Activated CD8-positive, alpha-beta memory T cell treated with anti-CD3 and anti-CD28 coated beads, Interleukin-2, amount 50 U/mL, for 48 hours (primary cell): ENCODE measurements around the gene STK35.

Experiments used
- DNase-seq: peaks from one replicate; pipeline ENCODE4 v3.0.0-alpha.2; 2020

The STK35 gene

GRCh38 chr20:2136275-2136674 is 34.6 kb downstream of the STK35 start:
- no peak for DNase-seq

DNA sequence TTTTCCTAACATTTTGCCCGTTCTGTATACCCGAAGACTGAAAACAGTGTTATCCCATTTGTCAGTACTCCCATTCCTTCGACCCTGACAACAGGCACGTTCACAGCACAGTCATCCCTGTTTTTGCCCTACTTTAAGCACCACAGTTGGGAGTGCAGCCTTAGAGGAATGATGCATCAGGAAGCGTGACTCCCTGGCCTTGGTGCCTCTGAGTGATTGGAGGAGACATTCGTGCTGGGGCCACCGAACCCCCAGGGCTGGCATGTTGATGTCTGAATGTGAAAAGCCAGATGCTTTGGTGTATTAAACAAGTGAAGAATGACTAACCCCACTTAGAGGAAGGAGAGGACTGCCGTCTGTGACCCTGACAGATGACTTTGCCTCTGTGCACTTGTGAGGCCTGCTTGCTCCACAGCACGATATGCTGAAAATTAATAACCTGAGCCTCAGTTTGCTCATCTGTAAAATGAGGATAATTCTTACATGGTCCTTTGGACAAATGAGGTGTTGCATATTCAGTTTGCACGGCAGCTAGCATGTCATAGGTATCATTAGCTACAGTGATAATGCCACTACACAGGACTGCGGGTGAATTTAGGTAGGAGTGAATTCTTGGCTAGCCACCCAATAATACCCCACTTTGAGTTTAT is 36.0 kb downstream of the STK35 start:
- no peak for DNase-seq

DNA sequence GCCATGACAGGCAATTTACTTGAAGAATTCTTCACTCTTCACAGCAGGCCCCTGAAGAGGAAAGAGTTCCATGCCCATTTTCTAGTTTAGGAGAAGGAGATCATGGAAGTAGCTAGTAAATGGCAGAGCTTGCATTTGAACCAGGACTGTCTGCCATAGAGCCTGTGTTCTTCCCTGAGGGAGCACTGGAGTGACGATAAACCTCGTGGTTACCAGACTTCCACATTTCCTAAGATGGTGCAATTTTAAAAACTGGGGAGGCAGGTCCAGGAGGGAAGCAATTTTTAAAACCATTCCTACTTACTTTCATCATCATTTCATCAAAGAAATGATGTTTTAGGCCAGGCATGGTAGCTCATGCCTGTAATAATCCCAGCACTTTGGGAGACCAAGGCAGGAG is 36.8 kb downstream of the STK35 start:
- no peak for DNase-seq

DNA sequence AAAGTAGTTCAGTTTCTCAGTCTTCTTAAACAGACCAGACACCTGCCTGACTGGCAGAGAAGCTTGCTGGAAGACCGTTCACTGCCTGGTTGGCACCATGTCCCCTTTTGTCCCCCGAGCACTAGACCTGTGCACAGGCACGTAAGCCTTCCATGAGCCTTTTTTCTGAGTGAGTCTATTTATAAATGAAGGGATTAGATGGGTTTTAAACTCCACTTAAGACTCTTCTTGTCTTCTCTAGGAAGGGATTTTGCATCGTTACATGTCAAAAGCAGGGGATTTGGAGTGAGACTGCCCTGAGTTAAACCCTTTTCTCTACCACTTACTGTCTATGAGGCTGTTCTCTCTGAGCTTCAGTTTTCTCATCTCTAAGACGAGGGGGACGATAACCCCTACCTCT is 37.6 kb downstream of the STK35 start:
- DNase-seq = no peak

DNA sequence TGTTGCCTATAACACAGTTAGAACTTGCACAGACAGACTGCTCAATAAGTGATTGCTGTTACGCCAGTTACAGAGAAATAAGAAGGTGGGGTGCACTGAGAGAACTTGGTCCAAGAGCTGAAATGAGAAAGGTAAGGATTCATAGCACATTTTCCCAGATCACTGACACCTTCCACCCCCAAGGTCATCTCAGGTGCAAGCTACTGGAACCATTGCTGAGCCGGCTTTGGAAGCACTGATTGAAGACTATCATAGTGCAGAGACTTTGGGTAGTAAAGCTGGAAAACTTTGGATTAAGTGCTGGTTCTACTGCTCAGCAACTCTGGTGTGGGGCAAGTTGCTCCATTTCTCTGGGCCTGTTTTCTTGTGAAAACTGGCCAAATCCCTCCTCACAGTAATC is 38.1 kb downstream of the STK35 start:
- DNase-seq = no peak

DNA sequence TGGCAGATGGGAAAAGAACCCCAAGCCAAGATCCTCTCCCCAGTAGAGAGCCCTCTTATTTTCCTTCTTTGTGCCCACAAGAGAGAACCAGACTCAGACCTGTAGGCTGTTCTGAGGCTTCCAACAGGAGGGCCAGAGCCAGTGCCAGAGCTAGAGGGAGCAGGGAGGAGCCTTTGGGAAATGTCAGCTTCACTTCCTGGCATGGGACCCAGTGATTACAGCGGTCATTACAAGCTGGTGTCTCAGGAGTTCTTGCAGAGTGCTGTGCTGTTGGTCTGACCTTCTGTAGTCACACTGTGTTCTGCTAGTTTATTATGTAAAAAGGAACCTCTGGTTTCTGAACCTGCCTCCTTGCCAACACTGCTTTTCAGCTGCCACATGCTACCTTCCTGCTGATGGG is 38.9 kb downstream of the STK35 start:
- no peak for DNase-seq

- DNase-seq = no peak
Observed at GRCh38 chr20:2141600-2142575, 40.3 kb downstream of the STK35 start.

DNA sequence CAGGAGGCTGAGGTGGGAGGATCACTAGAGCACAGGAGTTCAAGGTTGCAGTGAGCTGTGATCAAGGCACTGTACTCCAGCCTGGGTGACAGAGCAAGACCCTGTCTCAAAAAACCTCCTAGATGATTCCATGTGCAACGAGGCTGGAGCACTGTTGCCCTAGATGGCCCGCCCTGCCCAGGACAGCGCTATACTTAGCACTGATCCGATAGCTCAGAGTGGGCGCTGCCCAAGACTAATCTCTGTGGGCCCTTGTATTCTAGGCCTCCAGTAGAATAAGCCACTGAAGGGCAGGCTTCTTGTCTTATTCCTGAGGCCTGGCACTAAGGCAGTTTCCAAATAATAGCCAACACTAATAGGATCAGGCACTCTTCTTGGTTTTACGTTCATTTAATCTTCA is 41.0 kb downstream of the STK35 start:
- no peak for DNase-seq

GRCh38 chr20:2143594-2143993 is 42.0 kb downstream of the STK35 start:
- no peak for DNase-seq

DNA sequence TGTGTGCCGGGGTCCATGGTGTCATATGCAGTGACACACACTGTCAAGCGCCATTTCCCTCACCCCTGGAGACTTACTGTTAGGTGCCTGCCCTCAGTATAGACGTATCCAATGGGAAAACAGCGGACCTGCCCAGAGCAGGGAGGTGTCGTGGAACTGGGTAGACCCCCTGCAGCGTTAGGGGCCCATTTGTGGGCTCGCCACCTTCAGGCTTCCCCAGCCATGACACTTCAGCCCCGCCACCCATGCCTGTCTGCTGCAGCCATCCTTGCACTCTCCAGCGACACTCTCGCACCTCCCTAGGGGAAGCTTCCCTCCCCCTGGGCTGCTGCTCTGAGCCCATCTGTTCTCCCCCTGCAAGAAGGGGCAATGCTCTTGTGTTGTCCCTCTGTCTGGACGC is 43.2 kb downstream of the STK35 start:
- DNase-seq = no peak

DNA sequence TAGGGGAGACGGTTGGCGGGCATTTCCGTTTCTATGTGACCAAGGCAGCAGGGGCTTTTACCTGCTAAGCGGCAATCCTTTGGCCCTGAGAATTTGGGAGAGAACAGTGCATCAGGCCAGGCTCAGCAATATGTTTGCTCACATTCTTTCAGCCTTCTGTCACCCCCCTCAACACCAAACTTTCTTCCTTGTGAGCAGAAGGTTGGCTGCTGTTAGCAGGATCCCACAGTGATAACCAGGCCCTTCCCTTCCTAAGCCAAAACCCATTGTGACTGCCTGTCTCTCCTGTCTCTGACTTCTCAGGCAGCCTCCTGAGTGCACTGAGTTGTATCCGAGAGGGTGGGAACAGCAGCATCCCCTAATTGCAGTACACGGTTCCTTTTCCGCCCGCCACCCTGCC is 43.7 kb downstream of the STK35 start:
- DNase-seq = no peak

- DNase-seq = no peak
Observed at GRCh38 chr20:2146080-2146867, 44.6 kb downstream of the STK35 start.

DNA sequence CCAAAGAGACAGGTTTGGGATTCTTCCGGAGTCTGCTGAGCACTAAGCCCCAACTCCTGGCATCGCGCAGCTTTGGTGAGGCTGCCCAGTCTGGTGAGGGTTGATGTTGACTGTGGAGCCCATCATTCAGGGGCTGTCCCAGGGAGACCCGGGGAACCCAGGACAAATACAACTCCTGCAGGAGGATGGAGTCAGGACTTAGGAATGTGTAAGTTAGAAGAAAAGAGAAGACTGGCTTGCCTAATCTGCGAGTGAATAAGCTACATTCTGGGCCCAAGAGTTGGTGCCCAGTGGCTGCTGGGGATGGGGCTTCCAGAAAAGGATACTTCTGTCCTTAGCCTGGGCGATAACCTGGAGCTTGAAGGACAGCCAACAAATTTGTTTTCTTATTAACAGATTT is 47.9 kb downstream of the STK35 start:
- no peak for DNase-seq

GRCh38 chr20:2150660-2151059 is 49.0 kb downstream of the STK35 start:
- no peak for DNase-seq

DNA sequence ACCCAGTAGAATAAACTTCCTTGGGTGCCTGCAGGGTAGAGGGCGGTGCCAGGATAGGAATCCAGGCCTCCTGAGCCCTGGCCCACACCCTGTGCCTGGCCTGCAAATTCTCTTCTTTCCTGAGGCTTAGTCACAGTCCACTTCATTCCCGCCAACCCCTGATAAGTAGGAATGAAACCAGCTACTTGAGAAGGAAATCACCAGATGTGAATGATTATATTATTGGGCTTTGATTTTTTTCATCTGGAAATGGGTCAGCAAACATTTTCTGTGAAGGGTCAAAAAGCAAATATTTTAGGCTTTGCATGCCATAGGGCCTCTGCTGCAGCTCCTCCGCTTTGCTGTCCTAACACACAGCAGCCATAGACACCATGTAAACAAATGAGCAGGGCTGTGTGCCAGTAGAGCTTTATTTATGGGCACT is 50.2 kb downstream of the STK35 start:
- no peak for DNase-seq

DNA sequence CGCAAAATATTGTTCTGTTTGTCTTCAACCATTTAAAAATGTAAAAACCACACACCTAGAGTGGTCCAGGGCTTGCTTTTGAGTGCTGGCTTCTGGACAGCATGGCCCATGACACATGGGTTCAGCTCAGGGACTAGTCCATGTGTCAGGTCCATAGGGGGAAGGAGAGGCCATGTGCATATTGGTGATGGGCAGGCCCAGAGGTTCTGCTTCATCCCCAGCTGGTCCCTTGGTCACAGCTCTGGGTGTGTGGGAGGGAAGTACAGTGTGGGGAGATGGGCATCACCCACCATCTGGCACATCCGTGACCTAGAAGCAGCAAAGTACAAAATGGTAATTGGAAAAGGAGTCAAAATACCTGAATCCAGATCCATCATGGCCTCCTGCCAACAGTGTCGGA is 50.7 kb downstream of the STK35 start:
- no peak for DNase-seq

DNA sequence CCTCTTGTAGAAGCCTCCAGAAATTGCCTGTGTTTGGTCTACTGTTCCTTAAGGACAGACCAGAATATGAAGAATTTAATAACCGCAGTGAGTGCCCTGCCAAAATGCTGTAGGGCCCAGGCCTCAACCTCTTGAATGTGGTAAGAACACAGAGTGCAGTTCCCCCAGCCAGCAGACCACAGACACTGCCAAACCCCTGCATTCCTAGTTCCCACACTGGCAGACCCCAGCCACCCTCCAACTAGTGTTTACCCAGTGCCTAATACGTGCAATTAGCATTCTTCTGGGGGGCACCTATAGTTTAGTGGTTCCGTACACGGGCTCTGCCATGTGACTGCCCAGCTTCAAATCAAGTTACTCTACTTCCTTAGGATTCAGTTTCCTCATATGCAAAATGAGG is 51.7 kb downstream of the STK35 start:
- DNase-seq = no peak

GRCh38 chr20:2156224-2156623 is 54.6 kb downstream of the STK35 start:
- no peak for DNase-seq

DNA sequence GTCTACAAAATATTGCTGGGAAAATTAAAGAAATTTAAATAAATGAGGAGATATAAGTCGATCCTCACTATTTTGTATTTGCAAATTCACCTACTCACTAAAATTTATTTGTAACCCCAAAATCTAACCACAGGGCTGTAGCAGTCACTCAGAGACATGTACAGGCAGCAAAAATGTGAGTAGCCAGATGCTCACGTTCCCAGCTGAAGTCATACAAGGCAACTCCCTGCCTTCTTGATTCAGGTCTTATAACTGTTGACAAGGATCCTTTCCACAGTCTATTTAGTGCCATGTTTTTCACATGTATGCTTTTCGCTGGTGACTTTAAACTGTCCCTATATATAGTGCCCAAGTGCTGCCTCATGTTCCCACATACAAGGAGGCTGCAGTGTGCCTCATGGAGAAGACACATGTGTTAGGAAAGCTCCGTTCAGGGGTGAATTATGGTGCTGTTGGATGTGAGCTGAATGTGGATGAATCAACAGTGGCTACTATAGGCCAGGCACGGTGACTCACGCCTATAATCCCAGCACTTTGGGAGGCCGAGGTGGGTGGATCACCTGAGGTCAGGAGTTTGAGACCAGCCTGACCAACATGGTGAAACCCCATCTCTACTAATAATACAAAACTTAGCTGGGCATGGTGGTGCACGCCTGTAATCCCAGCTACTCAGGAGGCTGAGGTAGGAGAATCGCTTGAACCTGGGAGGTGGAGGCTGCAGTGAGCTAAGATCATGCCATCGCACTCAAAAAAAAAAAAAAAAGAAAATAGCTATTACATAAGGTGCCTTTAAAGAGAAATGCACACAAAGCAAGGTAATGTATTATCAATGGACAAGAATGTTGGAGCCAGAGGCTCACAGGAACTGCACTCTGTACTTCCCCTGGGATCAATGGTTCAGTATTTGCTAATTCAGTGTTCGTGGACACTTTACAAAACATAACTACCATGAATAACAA is 55.3 kb downstream of the STK35 start:
- DNase-seq = no peak

- no peak for DNase-seq
Observed at GRCh38 chr20:2162125-2162822, 60.6 kb downstream of the STK35 start.

- DNase-seq = no peak
Observed at GRCh38 chr20:2162823-2163166, 61.2 kb downstream of the STK35 start.

- no peak for DNase-seq
Observed at GRCh38 chr20:2163312-2163711, 61.7 kb downstream of the STK35 start.
